T-cell (primary cell): Measurements from ENCODE around the gene TMEM201. TPM values are rescaled to one million over a fixed set of nuclear protein-coding genes. Genes with fewer than 3 reads are reported as not detected.

Experiments
- ATAC-seq, 4 experiments: fragments of 200-7000 bp in 3 of 4; fragments of 150-1000 bp in 1 of 4; cut with Tn5 transposase; replicated peaks in 1 of 4; 1 replicate in 3 of 4; 2 replicates in 1 of 4; pipeline ENCODE4 v1.10.0; 2021; ENCODE audit warnings: moderate library complexity in 3 of 4, mild to moderate bottlenecking in 2 of 4, moderate number of reproducible peaks in 1 of 4
- CTCF ChIA-PET, 2 donors: fragments of 300-600 bp; sonication (Branson Sonifier 250); formaldehyde crosslinking; loops; one replicate each; lab custom pipeline; 2022; ENCODE audit warnings: antibody characterized with exemption in 2 of 2; lab: Charles Lee
- POLR2A ChIA-PET, 2 donors: fragments of 300-600 bp; sonication (Branson Sonifier 250); formaldehyde crosslinking; loops; one replicate each; lab custom pipeline; 2022; ENCODE audit warnings: antibody characterized with exemption in 2 of 2; lab: Charles Lee
- DNase-seq, 35 experiments: peaks; one replicate each; pipeline versions ENCODE4 v3.0.0 to v3.0.0-alpha.2; 2013 to 2023
- H3K27ac ChIP-seq: one replicate; pipeline ENCODE4 v1.5.1; 2013; ENCODE audit warnings: low read length
- H3K27me3 ChIP-seq, 2 experiments: replicated peaks in 1 of 2; 1 replicate in 1 of 2; 2 replicates in 1 of 2; pipeline versions ENCODE4 v1.6.1 to v1.7.0; 2013; ENCODE audit warnings: low read length in 1 of 2, mixed read lengths in 1 of 2; ENCODE audit not compliant: control insufficient read depth in 2 of 2, insufficient read depth in 2 of 2; ENCODE audit errors: extremely low read depth in 1 of 2
- H3K36me3 ChIP-seq, 2 donors: 1 replicate in 1 of 2; 2 replicates in 1 of 2; pipeline versions ENCODE4 v1.6.1 to v1.7.0; 2013; ENCODE audit warnings: low read length in 1 of 2; ENCODE audit not compliant: control insufficient read depth in 2 of 2, insufficient read depth in 1 of 2; ENCODE audit errors: extremely low read depth in 1 of 2
- H3K4me1 ChIP-seq, 2 experiments: 1 replicate in 1 of 2; 2 replicates in 1 of 2; pipeline versions ENCODE4 v1.6.1 to v1.7.0; 2013; ENCODE audit warnings: low read length in 2 of 2, mixed read lengths in 1 of 2; ENCODE audit not compliant: insufficient read depth in 2 of 2, control insufficient read depth in 1 of 2; ENCODE audit errors: extremely low read depth in 1 of 2
- H3K4me3 ChIP-seq, 2 donors: 1 replicate in 1 of 2; 2 replicates in 1 of 2; pipeline versions ENCODE4 v1.5.1 to v1.7.0; 2013; ENCODE audit warnings: mild to moderate bottlenecking in 2 of 2, low read length in 1 of 2, moderate library complexity in 1 of 2; ENCODE audit not compliant: control insufficient read depth in 1 of 2; ENCODE audit errors: extremely low read depth in 1 of 2
- H3K9me3 ChIP-seq: 2 replicates; pipeline ENCODE4 v1.7.0; 2013
- H3K27ac Mint-ChIP-seq, 2 donors: one replicate each; pipeline ENCODE4 v1.8.0; 2020 to 2021; ENCODE audit warnings: mild to moderate bottlenecking in 2 of 2, mixed read lengths in 2 of 2
- H3K27me3 Mint-ChIP-seq, 2 donors: one replicate each; pipeline ENCODE4 v1.8.0; 2021 to 2022; ENCODE audit warnings: mixed read lengths in 2 of 2
- H3K36me3 Mint-ChIP-seq: one replicate; pipeline ENCODE4 v1.8.0; 2021; ENCODE audit warnings: mixed read lengths
- H3K4me1 Mint-ChIP-seq, 3 donors: one replicate each; pipeline ENCODE4 v1.8.0; 2020 to 2022; ENCODE audit warnings: mixed read lengths in 3 of 3, mild to moderate bottlenecking in 1 of 3
- H3K4me3 Mint-ChIP-seq, 3 donors: one replicate each; pipeline ENCODE4 v1.8.0; 2020 to 2022; ENCODE audit warnings: mild to moderate bottlenecking in 3 of 3, mixed read lengths in 3 of 3, moderate library complexity in 3 of 3
- H3K9me3 Mint-ChIP-seq, 3 donors: one replicate each; pipeline ENCODE4 v1.8.0; 2020 to 2022; ENCODE audit warnings: mixed read lengths in 3 of 3
- WGBS: methylation state at CpG from one replicate; pipeline ENCODE4 v1.1.5; 2013; ENCODE audit warnings: missing lambda C conversion rate; ENCODE audit not compliant: insufficient coverage; 5-methylcytosine and 5-hydroxymethylcytosine counted together
- total RNA-seq, 35 experiments: library from RNA in 6 of 35; stranded (reverse) in 6 of 35; fragments of 120-200 nt in 1 of 35; gene quantifications; one replicate each; pipeline versions ENCODE4 v1.2.1 to v1.2.4 and lab custom pipeline; 2013 to 2026

TMEM201 gene
- total RNA-seq: 10 to 100 TPM; 11.4 to 14.6 (median 12.5) TPM
- total RNA-seq (2013): 2.7 TPM
- total RNA-seq (lab: John Stamatoyannopoulos, UW): 6.3 to 48.8 (median 12.6) reads per million in 29 experiments

DNA sequence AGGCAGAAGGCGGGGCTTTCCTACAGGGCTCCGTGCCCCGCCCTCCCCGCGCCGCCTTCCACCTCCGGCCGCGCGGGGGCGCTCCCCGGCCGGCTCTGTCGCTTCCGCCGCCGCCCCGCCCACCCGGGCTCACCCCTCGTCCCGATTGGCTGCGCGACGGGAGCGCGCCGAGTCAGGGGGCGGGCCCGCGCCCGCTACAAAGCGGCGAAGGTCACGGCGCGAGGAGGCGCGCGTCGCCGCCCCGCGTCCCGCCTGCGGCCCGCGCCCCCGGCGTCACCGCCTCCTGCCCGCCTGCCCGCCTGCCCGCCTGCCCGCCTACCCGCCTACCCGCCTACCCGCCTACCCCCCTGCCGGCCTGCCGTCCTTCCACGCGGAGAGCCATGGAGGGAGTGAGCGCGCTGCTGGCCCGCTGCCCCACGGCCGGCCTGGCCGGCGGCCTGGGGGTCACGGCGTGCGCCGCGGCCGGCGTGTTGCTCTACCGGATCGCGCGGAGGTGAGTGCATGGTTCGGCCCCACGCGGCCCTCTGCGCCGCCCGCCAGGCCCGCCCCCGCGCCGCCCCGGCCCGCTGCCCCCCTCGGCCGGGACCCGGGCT is at the start of gene TMEM201:
Gene TMEM201 (plus strand): TSS at position 361 of the 593 bp plus-strand sequence. CDS start 20 bp downstream, at position 381.
- H3K27me3 ChIP-seq: no peaks in the 10 kb centered on the region
- POLR2A ChIA-PET: no interaction called here
- Mint-ChIP-seq H3K27me3 (no peaks in the 10 kb centered on the region), H3K27ac (peak within 1 kb of the TSS; percentile 36 to 72), H3K36me3 (no peaks in the 10 kb centered on the region), H3K4me3 (peak within 1 kb of the TSS; percentile 75 to 85 (median 79)), H3K4me1 (peaks cover 25 to 42% (median 33%) of the 10 kb centered on the region in 3 donors), H3K9me3 (no peaks in the 10 kb centered on the region)
- no peaks in the 10 kb centered on the region for H3K9me3 ChIP-seq
- peak within 1 kb of the TSS; percentile 56 to 62 for H3K4me3 ChIP-seq
- ATAC-seq (peak; percentile 91 to 94 (median 92)), DNase-seq (peak; percentile 82 to 98 (median 91))
- peaks cover 12 to 36% of the 10 kb centered on the region in 2 experiments for H3K4me1 ChIP-seq
- under 1% methylated on average over 89 of the region's 94 CpGs for WGBS
- CTCF ChIA-PET: interaction anchor here in 1 of 2 donors (0.6 kb wide), 1 partner anchor 13 kb away, joined by 6 read pairs; no protein-coding TSS in a partner anchor
- H3K27ac ChIP-seq: peak within 1 kb of the TSS; percentile 44
- H3K36me3 ChIP-seq: peaks cover 0 to 3% of the 10 kb centered on the region in 2 donors

DNA sequence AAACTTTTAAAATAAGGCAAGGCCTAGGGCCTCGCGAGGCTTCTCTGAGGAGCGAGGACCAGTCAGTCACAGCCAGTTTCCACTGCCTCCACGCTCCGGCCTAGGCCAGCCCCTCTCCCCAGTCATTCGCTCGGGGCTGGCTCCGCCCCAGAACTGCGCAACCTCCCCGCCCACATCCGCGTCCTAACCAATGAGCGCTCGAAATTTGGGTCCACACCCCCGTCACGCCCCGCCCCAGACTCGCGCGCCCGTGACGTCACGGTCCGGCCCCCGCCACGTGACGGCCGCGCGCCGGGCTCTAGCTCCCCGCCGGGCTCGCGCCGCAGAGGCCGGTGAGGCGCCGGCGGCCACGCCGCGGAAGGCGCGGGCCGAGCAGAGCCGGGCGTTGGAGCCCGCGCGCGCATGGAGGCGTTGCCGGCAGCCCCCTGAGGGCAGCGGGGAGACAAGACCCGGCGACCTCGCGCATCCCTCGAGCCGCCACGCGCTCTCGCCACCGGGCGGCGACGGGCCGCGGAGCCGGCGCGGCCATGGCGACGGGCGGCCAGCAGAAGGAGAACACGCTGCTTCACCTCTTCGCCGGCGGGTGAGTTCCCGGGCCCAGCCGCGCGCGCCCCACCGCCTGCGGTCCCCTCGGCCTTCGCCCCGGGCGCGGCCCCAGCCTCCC is 49.4 kb upstream of the TMEM201 start, which contains the start of gene SLC25A33:
Gene SLC25A33 (plus strand): TSS at position 301 of the 664 bp plus-strand sequence. CDS start 227 bp downstream, at position 528.
- peak; percentile 97 to 99 (median 98) for ATAC-seq
- H3K27me3 Mint-ChIP-seq: no peaks in the 10 kb centered on the region
- peak within 1 kb of the TSS; percentile 65 for H3K27ac ChIP-seq
- WGBS: under 1% methylated on average over 91 of the region's 92 CpGs
- CTCF ChIA-PET: interaction anchor here in 1 of 2 donors (0.5 kb wide), 1 partner anchor 48 kb away, joined by 5 read pairs; no protein-coding TSS in a partner anchor
- no peaks in the 10 kb centered on the region for H3K9me3 Mint-ChIP-seq
- H3K4me1 Mint-ChIP-seq: peaks cover 31 to 35% (median 33%) of the 10 kb centered on the region in 3 donors
- H3K36me3 ChIP-seq: no peaks in the 10 kb centered on the region
- peak within 1 kb of the TSS; percentile 69 to 83 for H3K27ac Mint-ChIP-seq
- POLR2A ChIA-PET: interaction anchor here in 1 of 2 donors (0.5 kb wide), 1 partner anchor 23 kb away, joined by 16 read pairs; no protein-coding TSS in a partner anchor
- peak; percentile 82 to 98 (median 92) for DNase-seq
- H3K4me3 ChIP-seq: peak within 1 kb of the TSS; percentile 52 to 61
- H3K27me3 ChIP-seq: no peaks in the 10 kb centered on the region
- no peaks in the 10 kb centered on the region for H3K36me3 Mint-ChIP-seq
- H3K9me3 ChIP-seq: no peaks in the 10 kb centered on the region
- peak within 1 kb of the TSS; percentile 85 to 89 (median 87) for H3K4me3 Mint-ChIP-seq
- peaks cover 5 to 20% of the 10 kb centered on the region in 2 experiments for H3K4me1 ChIP-seq

DNA sequence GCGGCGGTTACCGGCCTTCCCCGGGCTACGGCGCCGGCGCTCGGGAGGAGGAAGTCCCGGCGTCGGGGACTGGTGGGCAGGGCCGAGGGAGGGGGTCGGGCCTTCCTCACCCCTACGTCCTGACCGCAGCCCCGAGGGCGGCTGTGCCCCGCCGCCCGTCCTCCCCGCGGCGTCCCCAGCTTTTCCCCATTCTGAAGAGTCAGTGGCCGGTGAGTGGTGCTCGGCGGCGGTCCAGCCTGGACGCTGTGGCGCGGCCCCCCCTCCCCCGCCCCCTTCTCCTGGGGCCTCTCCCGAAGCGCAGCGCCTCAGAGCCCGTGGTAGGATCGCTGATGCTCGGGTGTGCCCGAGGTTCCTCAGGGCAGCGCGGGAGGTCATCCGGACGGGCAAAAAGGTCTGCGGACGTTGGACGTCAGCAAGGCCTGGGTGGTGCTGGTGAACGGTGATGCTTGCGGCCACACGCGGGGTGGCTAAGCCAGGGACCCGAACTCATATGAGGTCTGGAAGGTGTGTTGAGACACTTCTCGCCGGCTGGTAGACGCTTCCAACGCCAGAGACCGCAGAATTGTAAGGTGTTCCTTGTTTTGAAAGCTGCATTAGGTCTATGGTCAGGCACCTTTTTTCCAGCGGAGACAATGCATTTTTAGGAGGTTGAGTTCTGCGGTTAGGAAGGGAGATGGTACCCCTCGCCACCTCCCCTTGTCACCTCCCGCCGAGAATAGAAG is 48.7 kb upstream of the TMEM201 start:
- peaks cover 33 to 41% (median 35%) of the 10 kb centered on the region in 3 donors for H3K4me1 Mint-ChIP-seq
- H3K27me3 ChIP-seq: no peaks in the 10 kb centered on the region
- no peak overlapping the region for H3K27ac ChIP-seq
- peak overlapping the region; percentile 65 to 76 for H3K27ac Mint-ChIP-seq
- no peaks in the 10 kb centered on the region for H3K36me3 ChIP-seq
- H3K36me3 Mint-ChIP-seq: no peaks in the 10 kb centered on the region
- ChIA-PET CTCF (interaction anchor here in 1 of 2 donors (0.5 to 0.7 kb wide), 2 partner anchors 45 to 47 kb away, joined by 3 to 5 read pairs; no protein-coding TSS in a partner anchor), POLR2A (interaction anchor here in 1 of 2 donors (0.9 kb wide), 1 partner anchor 19 kb away, joined by 3 read pairs; no protein-coding TSS in a partner anchor)
- peak overlapping the region; percentile 52 to 61 for H3K4me3 ChIP-seq
- H3K4me3 Mint-ChIP-seq: peak overlapping the region; percentile 85 to 89 (median 87)
- DNase-seq: peak in 28 of 35 experiments; percentile 7 to 66 (median 30)
- H3K9me3 ChIP-seq: no peaks in the 10 kb centered on the region
- under 1% methylated on average over 52 of the region's 61 CpGs for WGBS
- peak; percentile 42 to 66 (median 60) for ATAC-seq
- H3K9me3 Mint-ChIP-seq: no peaks in the 10 kb centered on the region
- peaks cover 5 to 20% of the 10 kb centered on the region in 2 experiments for H3K4me1 ChIP-seq
- no peaks in the 10 kb centered on the region for H3K27me3 Mint-ChIP-seq

GRCh38 chr1:9542430-9542829 is 46.3 kb upstream of the TMEM201 start:
- no CpG with 5 or more reads among the region's 3 CpGs for WGBS
- Histone ChIP-seq H3K27me3 (no peaks in the 10 kb centered on the region), H3K4me3 (no peak overlapping the region), H3K27ac (no peak overlapping the region), H3K9me3 (no peaks in the 10 kb centered on the region), H3K4me1 (peaks cover 5 to 20% of the 10 kb centered on the region in 2 experiments), H3K36me3 (no peaks in the 10 kb centered on the region)
- no peak for ATAC-seq
- POLR2A ChIA-PET: no interaction called here
- no peaks in the 10 kb centered on the region for H3K9me3 Mint-ChIP-seq
- H3K4me3 Mint-ChIP-seq: peak overlapping the region; percentile 43 to 85 (median 59)
- CTCF ChIA-PET: interaction anchor here in 1 of 2 donors (0.5 kb wide), 1 partner anchor 51 kb away, joined by 3 read pairs; no protein-coding TSS in a partner anchor
- no peaks in the 10 kb centered on the region for H3K27me3 Mint-ChIP-seq
- no peaks in the 10 kb centered on the region for H3K36me3 Mint-ChIP-seq
- peak in 1 of 35 experiments; percentile 32 for DNase-seq
- H3K4me1 Mint-ChIP-seq: peaks cover 42 to 51% (median 44%) of the 10 kb centered on the region in 3 donors
- peak overlapping the region in 1 of 2 donors; percentile 37 for H3K27ac Mint-ChIP-seq

DNA sequence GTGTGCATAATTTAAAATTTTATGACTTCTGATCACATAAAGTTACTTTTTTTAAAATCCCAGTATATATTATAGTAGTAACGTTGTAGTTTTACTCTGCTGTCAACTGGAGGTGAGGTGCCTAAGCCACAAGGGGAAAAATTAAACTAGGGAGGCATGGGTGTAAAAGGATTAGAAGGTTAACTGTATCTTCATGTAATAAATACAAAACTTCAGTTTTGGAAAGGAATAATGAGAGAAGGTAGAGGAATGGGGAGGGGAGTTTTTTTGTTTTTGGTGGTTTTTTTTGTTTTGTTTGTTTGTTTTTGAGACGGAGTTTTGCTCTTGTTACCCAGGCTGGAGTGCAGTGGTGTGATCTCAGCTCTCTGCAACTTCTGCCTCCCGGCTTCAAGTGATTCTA is 43.8 kb upstream of the TMEM201 start:
- Histone ChIP-seq H3K27ac (no peak overlapping the region), H3K4me1 (peaks cover 3 to 10% of the 10 kb centered on the region in 2 experiments), H3K9me3 (no peaks in the 10 kb centered on the region), H3K27me3 (no peaks in the 10 kb centered on the region), H3K4me3 (no peak overlapping the region), H3K36me3 (no peaks in the 10 kb centered on the region)
- no peaks in the 10 kb centered on the region for H3K9me3 Mint-ChIP-seq
- H3K36me3 Mint-ChIP-seq: no peaks in the 10 kb centered on the region
- no peak for DNase-seq
- peaks cover 29 to 46% (median 31%) of the 10 kb centered on the region in 3 donors for H3K4me1 Mint-ChIP-seq
- H3K27ac Mint-ChIP-seq: no peak overlapping the region
- POLR2A ChIA-PET: no interaction called here
- H3K4me3 Mint-ChIP-seq: no peak overlapping the region
- CTCF ChIA-PET: no interaction called here
- H3K27me3 Mint-ChIP-seq: no peaks in the 10 kb centered on the region
- no peak for ATAC-seq
- 83% methylated on average over 1 of the region's 3 CpGs for WGBS
